GM12892 (cell line): Measurements from ENCODE around the gene RPL21.

Experiments used
- POLR2A ChIP-seq: IDR thresholded peaks from 2 replicates; pipeline ENCODE4 v1.6.1; 2011; ENCODE audit warnings: low read depth, low read length, control low read depth
- POLR2AphosphoS5 ChIP-seq: IDR thresholded peaks from 2 replicates; pipeline ENCODE4 v1.6.1; 2011; ENCODE audit warnings: low read depth, low read length, control low read depth
- TAF1 ChIP-seq: IDR thresholded peaks from 2 replicates; pipeline ENCODE4 v1.6.1; 2011; ENCODE audit warnings: low read depth, mild to moderate bottlenecking, control low read depth, low read length, borderline replicate concordance

DNA sequence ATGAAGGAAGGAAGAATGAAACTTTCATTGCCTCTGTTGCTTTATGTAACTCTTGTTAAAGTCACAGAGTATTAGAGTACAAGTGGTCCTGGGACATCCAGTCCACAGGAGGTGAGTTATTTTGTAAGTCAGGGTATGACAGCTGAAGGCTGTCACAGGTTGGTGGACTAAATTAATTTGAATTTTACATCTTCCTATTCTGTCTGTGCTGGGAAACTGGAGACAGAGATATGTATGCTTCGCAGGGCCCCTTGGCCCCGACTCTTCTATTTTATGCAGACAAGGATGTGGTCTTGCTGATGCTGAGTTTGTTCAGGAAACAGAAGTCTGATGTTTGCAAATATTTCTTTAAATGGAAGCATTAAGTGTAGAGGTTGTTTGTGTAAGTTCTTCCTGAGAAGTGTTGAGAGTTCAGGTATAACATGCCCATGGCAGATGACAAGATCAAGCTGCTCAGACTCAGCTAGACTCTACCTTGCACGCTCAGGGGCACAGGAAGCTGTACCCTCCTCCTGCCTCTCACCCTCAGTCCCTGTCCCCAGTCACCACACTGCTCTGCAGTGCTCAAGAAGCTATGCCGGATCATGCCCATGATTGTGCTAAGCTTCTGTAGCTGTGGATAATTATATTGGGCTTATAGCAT lies 42.6 kb downstream of the RPL21 start:
- TF ChIP-seq POLR2A: no peak
- no peak for TF ChIP-seq TAF1
- TF ChIP-seq POLR2AphosphoS5: no peak
